ENCODE results near the gene BCOR.

GRCh38 chrX:40105835-40106675 is 8.3 kb upstream of the BCOR start:
- TF ChIP-seq, protein P1, sequence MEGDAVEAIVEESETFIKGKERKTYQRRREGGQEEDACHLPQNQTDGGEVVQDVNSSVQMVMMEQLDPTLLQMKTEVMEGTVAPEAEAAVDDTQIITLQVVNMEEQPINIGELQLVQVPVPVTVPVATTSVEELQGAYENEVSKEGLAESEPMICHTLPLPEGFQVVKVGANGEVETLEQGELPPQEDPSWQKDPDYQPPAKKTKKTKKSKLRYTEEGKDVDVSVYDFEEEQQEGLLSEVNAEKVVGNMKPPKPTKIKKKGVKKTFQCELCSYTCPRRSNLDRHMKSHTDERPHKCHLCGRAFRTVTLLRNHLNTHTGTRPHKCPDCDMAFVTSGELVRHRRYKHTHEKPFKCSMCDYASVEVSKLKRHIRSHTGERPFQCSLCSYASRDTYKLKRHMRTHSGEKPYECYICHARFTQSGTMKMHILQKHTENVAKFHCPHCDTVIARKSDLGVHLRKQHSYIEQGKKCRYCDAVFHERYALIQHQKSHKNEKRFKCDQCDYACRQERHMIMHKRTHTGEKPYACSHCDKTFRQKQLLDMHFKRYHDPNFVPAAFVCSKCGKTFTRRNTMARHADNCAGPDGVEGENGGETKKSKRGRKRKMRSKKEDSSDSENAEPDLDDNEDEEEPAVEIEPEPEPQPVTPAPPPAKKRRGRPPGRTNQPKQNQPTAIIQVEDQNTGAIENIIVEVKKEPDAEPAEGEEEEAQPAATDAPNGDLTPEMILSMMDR (conservative IDR thresholded peaks at IDR 0.05; ENCODE audit: low read depth, low read length) = no peak
- no peak for TF ChIP-seq MAFK (IDR thresholded peaks at IDR 0.05; ENCODE audit: low read depth, low read length)
- TF ChIP-seq POLR2A (IDR thresholded peaks at IDR 0.05; ENCODE audit: low read depth, low read length) = no peak; the same call in 1 of the 2 replicates
- no peak for TF ChIP-seq RAD21 (IDR thresholded peaks at IDR 0.05; ENCODE audit: low read length)
- TF ChIP-seq RCOR1 (IDR thresholded peaks at IDR 0.05; ENCODE audit: insufficient replicate concordance, low read length) = no peak
- no peak for TF ChIP-seq CEBPB (IDR thresholded peaks at IDR 0.05; ENCODE audit: low read depth, low read length)
- TF ChIP-seq, protein P2, sequence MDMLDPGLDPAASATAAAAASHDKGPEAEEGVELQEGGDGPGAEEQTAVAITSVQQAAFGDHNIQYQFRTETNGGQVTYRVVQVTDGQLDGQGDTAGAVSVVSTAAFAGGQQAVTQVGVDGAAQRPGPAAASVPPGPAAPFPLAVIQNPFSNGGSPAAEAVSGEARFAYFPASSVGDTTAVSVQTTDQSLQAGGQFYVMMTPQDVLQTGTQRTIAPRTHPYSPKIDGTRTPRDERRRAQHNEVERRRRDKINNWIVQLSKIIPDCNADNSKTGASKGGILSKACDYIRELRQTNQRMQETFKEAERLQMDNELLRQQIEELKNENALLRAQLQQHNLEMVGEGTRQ (IDR thresholded peaks at IDR 0.05; ENCODE audit: low read depth, low read length) = no peak
- no peak for TF ChIP-seq MXI1 (IDR thresholded peaks at IDR 0.05; ENCODE audit: borderline replicate concordance, low read depth, low read length)
- TF ChIP-seq, protein P3, sequence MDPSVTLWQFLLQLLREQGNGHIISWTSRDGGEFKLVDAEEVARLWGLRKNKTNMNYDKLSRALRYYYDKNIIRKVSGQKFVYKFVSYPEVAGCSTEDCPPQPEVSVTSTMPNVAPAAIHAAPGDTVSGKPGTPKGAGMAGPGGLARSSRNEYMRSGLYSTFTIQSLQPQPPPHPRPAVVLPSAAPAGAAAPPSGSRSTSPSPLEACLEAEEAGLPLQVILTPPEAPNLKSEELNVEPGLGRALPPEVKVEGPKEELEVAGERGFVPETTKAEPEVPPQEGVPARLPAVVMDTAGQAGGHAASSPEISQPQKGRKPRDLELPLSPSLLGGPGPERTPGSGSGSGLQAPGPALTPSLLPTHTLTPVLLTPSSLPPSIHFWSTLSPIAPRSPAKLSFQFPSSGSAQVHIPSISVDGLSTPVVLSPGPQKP (IDR thresholded peaks at IDR 0.05; ENCODE audit: borderline replicate concordance, low read depth, low read length) = no peak
- no peak for TF ChIP-seq RFX5 (IDR thresholded peaks at IDR 0.05; ENCODE audit: low read depth, low read length)
